Cardiac muscle cell (in vitro differentiated cells and primary cell): ENCODE measurements around the gene EGR2. TPM values are rescaled to one million over a fixed set of nuclear protein-coding genes. Genes with fewer than 3 reads are reported as not detected.

Experiments
- DNase-seq, 2 donors: peaks; one replicate each; pipeline versions ENCODE4 v3.0.0 to v3.0.0-alpha.2; 2010 to 2017; ENCODE audit warnings: low read depth in 1 of 2, low spot score in 1 of 2
- H3K27ac ChIP-seq: fragments of 200-600 bp; sonication (generic); 2 replicates; pipeline ENCODE4 v1.5.1; 2016
- H3K27me3 ChIP-seq: fragments of 200-600 bp; sonication (generic); 2 replicates; pipeline ENCODE4 v1.6.0; 2016; ENCODE audit warnings: control low read depth
- H3K36me3 ChIP-seq: fragments of 200-600 bp; sonication (generic); 2 replicates; pipeline ENCODE4 v1.5.1; 2016; ENCODE audit warnings: control low read depth
- H3K4me1 ChIP-seq: fragments of 200-600 bp; sonication (generic); 2 replicates; pipeline ENCODE4 v1.8.1; 2017; ENCODE audit warnings: low read depth, mild to moderate bottlenecking, mixed run types
- H3K4me3 ChIP-seq: fragments of 200-600 bp; sonication (generic); 2 replicates; pipeline ENCODE4 v1.5.1; 2016; ENCODE audit warnings: mild to moderate bottlenecking
- H3K9me3 ChIP-seq: fragments of 200-600 bp; sonication (generic); 2 replicates; pipeline ENCODE4 v1.5.1; 2017; ENCODE audit warnings: low read depth, mild to moderate bottlenecking, control low read depth
- CTCF ChIP-seq: IDR thresholded peaks from 2 replicates; pipeline ENCODE4 v1.5.1; 2012; ENCODE audit warnings: low read depth, mild to moderate bottlenecking, low read length
- polyA plus RNA-seq: library from polyadenylated mRNA; unstranded; fragments of >200 nt; fragmentation: Nextera tagmentation; extraction: Ambion mirVana; gene quantifications from 2 replicates; pipeline ENCODE4 v1.2.1, GENCODE V29; 2016
- total RNA-seq: library from RNA; depleted of rRNA; stranded (reverse); fragments of >200 nt; gene quantifications from 2 replicates; pipeline ENCODE4 v1.2.3, GENCODE V29; 2016

EGR2 gene
- total and polyA plus RNA-seq, 2 experiments from 2014 or later: 0.29 to 0.33 TPM

- Histone ChIP-seq H3K4me1 (no peaks in the 10 kb centered on the region), H3K27ac (no peak overlapping the region), H3K27me3 (peaks cover 14% of the 10 kb centered on the region), H3K9me3 (no peaks in the 10 kb centered on the region), H3K4me3 (no peak overlapping the region), H3K36me3 (no peaks in the 10 kb centered on the region)
- no peak for DNase-seq
- TF ChIP-seq CTCF: no peak
These were observed 39.9 kb upstream of the EGR2 start for GRCh38 chr10:62856021-62856420.

- Histone ChIP-seq H3K27ac (no peak overlapping the region), H3K4me3 (no peak overlapping the region), H3K9me3 (no peaks in the 10 kb centered on the region), H3K27me3 (peaks cover 10% of the 10 kb centered on the region), H3K36me3 (no peaks in the 10 kb centered on the region), H3K4me1 (no peaks in the 10 kb centered on the region)
- TF ChIP-seq CTCF: no peak
- no peak for DNase-seq
These were observed 37.5 kb upstream of the EGR2 start for GRCh38 chr10:62853710-62854109.

GRCh38 chr10:62852961-62853702 is 37.0 kb upstream of the EGR2 start:
- H3K9me3 ChIP-seq: no peaks in the 10 kb centered on the region
- no peak for TF ChIP-seq CTCF
- H3K27ac ChIP-seq: no peak overlapping the region
- no peaks in the 10 kb centered on the region for H3K4me1 ChIP-seq
- H3K4me3 ChIP-seq: no peak overlapping the region
- no peaks in the 10 kb centered on the region for H3K36me3 ChIP-seq
- DNase-seq: no peak
- peaks cover 10% of the 10 kb centered on the region for H3K27me3 ChIP-seq

- H3K4me3 ChIP-seq: no peak overlapping the region
- no peaks in the 10 kb centered on the region for H3K36me3 ChIP-seq
- peak in 1 of 2 donors; percentile 20 for DNase-seq
- H3K27me3 ChIP-seq: peaks cover 10% of the 10 kb centered on the region
- H3K4me1 ChIP-seq: no peaks in the 10 kb centered on the region
- no peaks in the 10 kb centered on the region for H3K9me3 ChIP-seq
- peak; percentile 33 for TF ChIP-seq CTCF
- no peak overlapping the region for H3K27ac ChIP-seq
These were observed 35.3 kb upstream of the EGR2 start for GRCh38 chr10:62851442-62851841.

GRCh38 chr10:62850646-62851045 is 34.5 kb upstream of the EGR2 start:
- Histone ChIP-seq H3K9me3 (no peaks in the 10 kb centered on the region), H3K4me3 (no peak overlapping the region), H3K36me3 (no peaks in the 10 kb centered on the region), H3K27me3 (peaks cover 7% of the 10 kb centered on the region), H3K27ac (no peak overlapping the region), H3K4me1 (no peaks in the 10 kb centered on the region)
- no peak for TF ChIP-seq CTCF
- no peak for DNase-seq
